LNCAP (cell line): ENCODE measurements around the gene ZCCHC7.

Experiments
- CTCF ChIP-seq: fragments of 450-650 bp; IDR thresholded peaks from 2 replicates; pipeline ENCODE4 v1.5.1; 2017; ENCODE audit warnings: mild to moderate bottlenecking

The ZCCHC7 gene

GRCh38 chr9:37385286-37385685 lies 264.9 kb downstream of the ZCCHC7 start:
- no peak for TF ChIP-seq CTCF

- TF ChIP-seq CTCF = no peak
Measured at GRCh38 chr9:37386988-37387387, 266.6 kb downstream of the ZCCHC7 start.

- peak; percentile 62 for TF ChIP-seq CTCF
Measured at GRCh38 chr9:37390759-37391158, 270.4 kb downstream of the ZCCHC7 start.

- no peak for TF ChIP-seq CTCF
Measured at GRCh38 chr9:37392272-37392671, 271.9 kb downstream of the ZCCHC7 start.

GRCh38 chr9:37395229-37395628 lies 274.9 kb downstream of the ZCCHC7 start:
- TF ChIP-seq CTCF = no peak

- TF ChIP-seq CTCF = no peak
Measured at GRCh38 chr9:37395663-37396062, 275.3 kb downstream of the ZCCHC7 start.

- no peak for TF ChIP-seq CTCF
Measured at GRCh38 chr9:37398464-37399025, 278.2 kb downstream of the ZCCHC7 start.

GRCh38 chr9:37399336-37399735 lies 279.0 kb downstream of the ZCCHC7 start:
- TF ChIP-seq CTCF = no peak
